Measurements from ENCODE around the gene DACH1. TPM values are rescaled to one million over a fixed set of nuclear protein-coding genes. Genes with fewer than 3 reads are reported as not detected.

Gene DACH1
- total RNA-seq, 4 donors from 2014 or later = 1.5 to 17.3 (median 3.3) TPM

DNA sequence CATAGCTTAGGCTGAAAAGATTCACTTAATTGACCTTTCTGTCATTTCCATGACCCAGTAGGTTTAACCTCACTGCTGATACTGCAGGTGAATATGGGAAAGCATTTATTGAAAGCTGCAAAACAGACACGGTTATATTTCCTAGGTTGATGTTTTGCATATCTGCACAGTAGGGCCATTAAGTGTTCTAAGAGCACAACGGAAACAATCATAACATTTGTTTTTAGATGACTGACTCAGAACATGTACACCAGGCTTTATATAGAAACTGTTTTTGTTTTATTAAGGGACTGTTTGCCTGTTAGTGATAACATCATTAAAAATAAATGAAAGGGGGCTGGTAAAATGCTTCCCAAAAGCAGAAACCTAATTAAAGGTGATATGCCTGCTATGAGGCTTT is 367.8 kb downstream of the DACH1 start:
- in situ Hi-C loops (cut with MboI; ENCODE audit: low pct_ligation_motif_present in 1 of 4, low pct_unique_long_range_greater_than_20kb in 1 of 4, low sequenced_read_pairs in 3 of 4) = no loop called here

GRCh38 chr13:71493189-71493588 is 373.8 kb downstream of the DACH1 start:
- DNase-seq = no peak
- TF ChIP-seq POLR2AphosphoS5 (IDR thresholded peaks at IDR 0.05) (no peak), CTCF (IDR thresholded peaks at IDR 0.05) (no peak), EP300 (IDR thresholded peaks at IDR 0.05; ENCODE audit: low read depth) (no peak), POLR2A (IDR thresholded peaks at IDR 0.05) (no peak)
- no peak overlapping the region for H3K27ac ChIP-seq
- no peaks in the 10 kb centered on the region for H3K27me3 ChIP-seq
- WGBS, 2 donors (ENCODE audit: low coverage in 1 of 2) = 72% methylated on average over 2 of the region's 2 CpGs; no CpG with 5 or more reads in 1 of the 2 donors
- no peaks in the 10 kb centered on the region for H3K4me1 ChIP-seq
- in situ Hi-C loops (cut with MboI; ENCODE audit: low pct_ligation_motif_present in 1 of 4, low pct_unique_long_range_greater_than_20kb in 1 of 4, low sequenced_read_pairs in 3 of 4) = no loop called here
- no peaks in the 10 kb centered on the region for H3K36me3 ChIP-seq
- H3K4me3 ChIP-seq = no peak overlapping the region
- intact Hi-C loops (cut with DNase I; ENCODE audit: low total_unique reads) = no loop called here
- no peaks in the 10 kb centered on the region for H3K9me3 ChIP-seq

More for the DNA sequence above, 367.8 kb downstream of the DACH1 start:
- intact Hi-C loops (cut with DNase I; ENCODE audit: low total_unique reads) = no loop called here
- H3K4me3 ChIP-seq = no peak overlapping the region
- DNase-seq = no peak
- no peaks in the 10 kb centered on the region for H3K27me3 ChIP-seq
- H3K4me1 ChIP-seq = no peaks in the 10 kb centered on the region
- TF ChIP-seq POLR2A (IDR thresholded peaks at IDR 0.05) = no peak
- H3K36me3 ChIP-seq = no peaks in the 10 kb centered on the region
- no peaks in the 10 kb centered on the region for H3K9me3 ChIP-seq
- H3K27ac ChIP-seq = no peak overlapping the region
- 61 to 70% methylated on average over 2 of the region's 2 CpGs for WGBS, 2 donors (ENCODE audit: low coverage in 1 of 2)

DNA sequence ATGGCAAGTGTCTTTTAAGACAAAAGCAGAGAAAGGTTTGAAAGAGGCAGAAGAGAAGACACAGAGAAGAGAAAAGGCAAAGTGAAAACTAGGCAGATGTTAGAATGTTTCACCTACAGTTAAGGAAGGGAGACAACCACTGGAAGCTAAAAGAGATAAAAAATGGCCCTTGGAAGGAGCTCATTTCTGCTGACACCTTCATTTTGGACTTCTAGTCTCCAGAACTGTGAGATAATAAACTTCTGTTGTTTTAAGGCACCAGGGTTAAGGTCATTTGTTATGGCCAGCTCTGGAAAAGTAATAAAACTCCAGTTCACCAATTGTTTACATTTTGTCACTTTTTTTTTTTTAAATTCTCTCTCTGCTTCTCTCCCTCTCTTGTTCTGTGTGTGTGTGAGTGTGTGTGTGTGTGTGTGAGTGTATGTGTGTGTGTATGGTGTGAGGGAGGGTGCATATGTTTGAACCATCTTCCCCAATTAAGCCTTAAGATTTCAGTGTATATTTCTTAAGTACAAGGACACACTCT is 374.6 kb downstream of the DACH1 start:
- TF ChIP-seq POLR2AphosphoS5 (IDR thresholded peaks at IDR 0.05) (no peak), POLR2A (IDR thresholded peaks at IDR 0.05) (no peak), EP300 (IDR thresholded peaks at IDR 0.05; ENCODE audit: low read depth) (no peak), CTCF (IDR thresholded peaks at IDR 0.05) (no peak)
- H3K4me1 ChIP-seq = no peaks in the 10 kb centered on the region
- in situ Hi-C loops (cut with MboI; ENCODE audit: low pct_ligation_motif_present in 1 of 4, low pct_unique_long_range_greater_than_20kb in 1 of 4, low sequenced_read_pairs in 3 of 4) = no loop called here

GRCh38 chr13:71491010-71491409 is 376.0 kb downstream of the DACH1 start:
- WGBS, 2 donors (ENCODE audit: low coverage in 1 of 2) = 86 to 88% methylated on average over 1 of the region's 1 CpG
- H3K9me3 ChIP-seq = no peaks in the 10 kb centered on the region
- no peaks in the 10 kb centered on the region for H3K36me3 ChIP-seq
- H3K4me1 ChIP-seq = no peaks in the 10 kb centered on the region
- H3K27me3 ChIP-seq = no peaks in the 10 kb centered on the region
- DNase-seq = no peak
- no peak overlapping the region for H3K27ac ChIP-seq
- intact Hi-C loops (cut with DNase I; ENCODE audit: low total_unique reads) = no loop called here
- TF ChIP-seq POLR2AphosphoS5 (IDR thresholded peaks at IDR 0.05) = no peak
- no peak for TF ChIP-seq EP300 (IDR thresholded peaks at IDR 0.05; ENCODE audit: low read depth)
- TF ChIP-seq POLR2A (IDR thresholded peaks at IDR 0.05) = no peak
- no peak for TF ChIP-seq CTCF (IDR thresholded peaks at IDR 0.05)
- in situ Hi-C loops (cut with MboI; ENCODE audit: low pct_ligation_motif_present in 1 of 4, low pct_unique_long_range_greater_than_20kb in 1 of 4, low sequenced_read_pairs in 3 of 4) = no loop called here
- H3K4me3 ChIP-seq = no peak overlapping the region

More for the DNA sequence above, 374.6 kb downstream of the DACH1 start:
- Histone ChIP-seq H3K36me3 (no peaks in the 10 kb centered on the region), H3K9me3 (no peaks in the 10 kb centered on the region), H3K27me3 (no peaks in the 10 kb centered on the region), H3K4me3 (no peak overlapping the region), H3K27ac (no peak overlapping the region)
- no peak for DNase-seq
- intact Hi-C loops (cut with DNase I; ENCODE audit: low total_unique reads) = no loop called here

DNA sequence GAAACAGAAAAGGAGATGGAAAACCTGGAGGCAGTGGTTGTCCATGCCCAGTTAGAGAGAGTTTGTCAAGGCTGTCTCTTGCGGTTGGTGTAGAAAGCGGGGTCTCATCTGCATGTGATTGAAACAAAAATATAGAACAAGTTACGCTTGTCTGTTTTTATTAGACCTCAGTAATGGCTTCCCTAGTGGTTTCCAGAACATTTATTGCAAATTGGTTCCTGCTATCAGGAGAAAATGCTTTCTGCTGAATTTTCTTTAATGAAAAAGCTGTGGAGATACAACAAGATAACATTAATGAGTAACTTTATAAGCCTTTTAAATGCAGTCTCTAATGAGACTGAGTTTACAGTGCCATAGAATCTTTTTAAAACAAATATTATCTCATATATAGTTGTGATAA is 378.0 kb downstream of the DACH1 start:
- no peak for DNase-seq
- H3K36me3 ChIP-seq = no peaks in the 10 kb centered on the region
- H3K27ac ChIP-seq = no peak overlapping the region
- no peak overlapping the region for H3K4me3 ChIP-seq
- no peaks in the 10 kb centered on the region for H3K27me3 ChIP-seq
- no peaks in the 10 kb centered on the region for H3K4me1 ChIP-seq
- intact Hi-C loops (cut with DNase I; ENCODE audit: low total_unique reads) = loop anchor here (10.0 kb wide), 1 partner anchor 436 kb away; no protein-coding TSS in a partner anchor
- TF ChIP-seq POLR2AphosphoS5 (IDR thresholded peaks at IDR 0.05) = no peak
- TF ChIP-seq POLR2A (IDR thresholded peaks at IDR 0.05) = no peak
- TF ChIP-seq EP300 (IDR thresholded peaks at IDR 0.05; ENCODE audit: low read depth) = no peak
- TF ChIP-seq CTCF (IDR thresholded peaks at IDR 0.05) = no peak
- WGBS, 2 donors (ENCODE audit: low coverage in 1 of 2) = 87 to 92% methylated on average over 3 of the region's 3 CpGs
- no peaks in the 10 kb centered on the region for H3K9me3 ChIP-seq
- in situ Hi-C loops (cut with MboI; ENCODE audit: low pct_ligation_motif_present in 1 of 4, low pct_unique_long_range_greater_than_20kb in 1 of 4, low sequenced_read_pairs in 3 of 4) = no loop called here
